Measurements from ENCODE around the gene UNC13B. TPM values are rescaled to one million over a fixed set of nuclear protein-coding genes. Genes with fewer than 3 reads are reported as not detected.
"Not testable (repeated sequence)": the region's sequence is repeated elsewhere in the genome, so short reads cannot be mapped to it uniquely, and the experiment has no call there.

The UNC13B gene
- polyA plus RNA-seq, 1 experiment, result 12.5 TPM

GRCh38 chr9:35398651-35399335, 237.0 kb downstream of the UNC13B start:
- TF ChIP-seq CTCF (IDR thresholded peaks at IDR 0.05; ENCODE audit: low read depth, low read length), result no peak
- POLR2A ChIA-PET, result no interaction called here
- Histone ChIP-seq H3K4me3 (ENCODE audit: low read depth, low read length) (no peak overlapping the region), H3K27me3 (ENCODE audit: control insufficient read depth, insufficient read depth, low read length) (no peaks in the 10 kb centered on the region), H3K27ac (ENCODE audit: low read depth, low read length) (no peak overlapping the region), H3K9me3 (ENCODE audit: control insufficient read depth, insufficient read depth, low read length) (no peaks in the 10 kb centered on the region)
- CTCF ChIA-PET, result interaction anchor here (2.6 kb wide), 1 partner anchor 14 kb away, joined by 12 read pairs; no protein-coding TSS in a partner anchor
- DNase-seq (ENCODE audit: low read depth, low spot score), result no peak

GRCh38 chr9:35404865-35405264, 243.1 kb downstream of the UNC13B start:
- ChIA-PET POLR2A (no interaction called here), CTCF (no interaction called here)
- Histone ChIP-seq H3K27me3 (ENCODE audit: control insufficient read depth, insufficient read depth, low read length) (peaks cover 2% of the 10 kb centered on the region), H3K4me3 (ENCODE audit: low read depth, low read length) (no peak overlapping the region), H3K9me3 (ENCODE audit: control insufficient read depth, insufficient read depth, low read length) (peaks cover 6% of the 10 kb centered on the region; the same call in 1 of the 2 replicates), H3K27ac (ENCODE audit: low read depth, low read length) (no peak overlapping the region)
- DNase-seq (ENCODE audit: low read depth, low spot score), result no peak
- TF ChIP-seq CTCF (IDR thresholded peaks at IDR 0.05; ENCODE audit: low read depth, low read length), result no peak

- DNase-seq (ENCODE audit: low read depth, low spot score), result no peak
- Histone ChIP-seq H3K27me3 (ENCODE audit: control insufficient read depth, insufficient read depth, low read length) (peaks cover 2% of the 10 kb centered on the region), H3K9me3 (ENCODE audit: control insufficient read depth, insufficient read depth, low read length) (peaks cover 6% of the 10 kb centered on the region; the same call in 1 of the 2 replicates), H3K27ac (ENCODE audit: low read depth, low read length) (no peak overlapping the region), H3K4me3 (ENCODE audit: low read depth, low read length) (no peak overlapping the region)
- ChIA-PET POLR2A (no interaction called here), CTCF (no interaction called here)
- TF ChIP-seq CTCF (IDR thresholded peaks at IDR 0.05; ENCODE audit: low read depth, low read length), result no peak
Measured at GRCh38 chr9:35406183-35406959, 244.6 kb downstream of the UNC13B start.

- no peak for TF ChIP-seq CTCF (IDR thresholded peaks at IDR 0.05; ENCODE audit: low read depth, low read length)
- DNase-seq (ENCODE audit: low read depth, low spot score), result no peak
- Histone ChIP-seq H3K9me3 (ENCODE audit: control insufficient read depth, insufficient read depth, low read length) (peaks cover 6% of the 10 kb centered on the region; the same call in 1 of the 2 replicates), H3K4me3 (ENCODE audit: low read depth, low read length) (no peak overlapping the region), H3K27ac (ENCODE audit: low read depth, low read length) (no peak overlapping the region), H3K27me3 (ENCODE audit: control insufficient read depth, insufficient read depth, low read length) (peaks cover 2% of the 10 kb centered on the region)
- ChIA-PET CTCF (no interaction called here), POLR2A (no interaction called here)
Measured at GRCh38 chr9:35407846-35408245, 246.0 kb downstream of the UNC13B start.

- POLR2A ChIA-PET; H3K27ac ChIP-seq (ENCODE audit: low read depth, low read length); CTCF ChIA-PET: not testable (repeated sequence)
Measured at GRCh38 chr9:35409434-35409833, 247.6 kb downstream of the UNC13B start.

More at GRCh38 chr9:35409434-35409833, 247.6 kb downstream of the UNC13B start:
- H3K4me3 ChIP-seq (ENCODE audit: low read depth, low read length); DNase-seq (ENCODE audit: low read depth, low spot score); H3K9me3 ChIP-seq (ENCODE audit: control insufficient read depth, insufficient read depth, low read length); H3K27me3 ChIP-seq (ENCODE audit: control insufficient read depth, insufficient read depth, low read length): not testable (repeated sequence)

Measured in AG04450 (cell line).